ENCODE measurements around the gene SLC17A7.
"Not testable (repeated sequence)": the region's sequence is repeated elsewhere in the genome, so short reads cannot be mapped to it uniquely, and the experiment has no call there.

Gene SLC17A7

DNA sequence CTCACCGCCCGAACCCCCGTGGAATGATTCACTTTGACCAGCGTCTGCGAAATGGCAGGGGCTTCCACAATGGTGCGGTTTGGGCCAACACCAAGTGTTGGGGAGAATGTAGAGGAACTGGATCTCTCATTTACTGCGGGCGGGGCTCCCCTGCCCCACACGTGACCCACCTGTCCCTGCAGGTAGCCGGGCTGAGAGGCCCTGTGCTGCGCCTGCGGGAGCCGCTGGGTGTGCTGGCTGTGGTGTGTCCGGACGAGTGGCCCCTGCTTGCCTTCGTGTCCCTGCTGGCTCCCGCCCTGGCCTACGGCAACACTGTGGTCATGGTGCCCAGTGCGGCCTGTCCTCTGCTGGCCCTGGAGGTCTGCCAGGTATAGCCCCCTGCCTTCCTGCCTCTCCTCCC is 26.9 kb upstream of the SLC17A7 start:
- Histone ChIP-seq H3K27me3 (ENCODE audit: low read depth, low read length) (no peaks in the 10 kb centered on the region), H3K27ac (ENCODE audit: low read length) (no peak overlapping the region), H3K36me3 (ENCODE audit: control insufficient read depth in 1 of 2, insufficient read depth in 2 of 2, low read length in 2 of 2) (peaks cover 0 to 32% of the 10 kb centered on the region in 2 donors), H3K9me3 (ENCODE audit: control insufficient read depth in 1 of 2, low read length in 2 of 2) (no peaks in the 10 kb centered on the region), H3K4me3 (ENCODE audit: low read depth in 1 of 2, low read length in 2 of 2) (no peak overlapping the region), H3K4me1 (ENCODE audit: control insufficient read depth in 1 of 2, insufficient read depth in 2 of 2, low read length in 2 of 2) (peaks cover 0 to 3% of the 10 kb centered on the region in 2 donors)

DNA sequence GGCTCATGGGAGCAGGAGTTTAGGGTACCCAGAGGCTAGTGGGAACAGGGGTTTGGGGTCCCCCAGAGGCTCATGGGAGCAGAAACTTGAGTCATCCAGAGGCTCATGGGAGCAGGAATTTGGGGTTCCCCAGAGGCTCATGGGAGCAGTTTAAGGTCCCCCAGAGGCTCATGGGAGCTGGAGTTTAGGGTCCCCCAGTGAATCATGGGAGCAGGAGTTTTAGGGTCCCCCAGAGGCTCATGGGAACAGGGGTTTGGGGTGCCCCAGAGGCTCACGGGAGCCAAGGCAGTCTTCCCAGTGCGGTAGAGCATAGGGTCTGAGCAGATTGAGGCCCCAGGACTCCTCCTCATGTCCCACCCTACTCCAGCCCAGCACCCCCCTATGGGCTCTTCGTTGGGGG is 24.0 kb upstream of the SLC17A7 start:
- no peaks in the 10 kb centered on the region for H3K27me3 ChIP-seq (ENCODE audit: low read depth, low read length)
- peaks cover 0 to 3% of the 10 kb centered on the region in 2 donors for H3K4me1 ChIP-seq (ENCODE audit: control insufficient read depth in 1 of 2, insufficient read depth in 2 of 2, low read length in 2 of 2)
- H3K27ac ChIP-seq (ENCODE audit: low read length), result no peak overlapping the region
- H3K36me3 ChIP-seq (ENCODE audit: control insufficient read depth in 1 of 2, insufficient read depth in 2 of 2, low read length in 2 of 2), result peaks cover 0 to 38% of the 10 kb centered on the region in 2 donors
- no peaks in the 10 kb centered on the region for H3K9me3 ChIP-seq (ENCODE audit: control insufficient read depth in 1 of 2, low read length in 2 of 2)
- no peak overlapping the region for H3K4me3 ChIP-seq (ENCODE audit: low read depth in 1 of 2, low read length in 2 of 2)

DNA sequence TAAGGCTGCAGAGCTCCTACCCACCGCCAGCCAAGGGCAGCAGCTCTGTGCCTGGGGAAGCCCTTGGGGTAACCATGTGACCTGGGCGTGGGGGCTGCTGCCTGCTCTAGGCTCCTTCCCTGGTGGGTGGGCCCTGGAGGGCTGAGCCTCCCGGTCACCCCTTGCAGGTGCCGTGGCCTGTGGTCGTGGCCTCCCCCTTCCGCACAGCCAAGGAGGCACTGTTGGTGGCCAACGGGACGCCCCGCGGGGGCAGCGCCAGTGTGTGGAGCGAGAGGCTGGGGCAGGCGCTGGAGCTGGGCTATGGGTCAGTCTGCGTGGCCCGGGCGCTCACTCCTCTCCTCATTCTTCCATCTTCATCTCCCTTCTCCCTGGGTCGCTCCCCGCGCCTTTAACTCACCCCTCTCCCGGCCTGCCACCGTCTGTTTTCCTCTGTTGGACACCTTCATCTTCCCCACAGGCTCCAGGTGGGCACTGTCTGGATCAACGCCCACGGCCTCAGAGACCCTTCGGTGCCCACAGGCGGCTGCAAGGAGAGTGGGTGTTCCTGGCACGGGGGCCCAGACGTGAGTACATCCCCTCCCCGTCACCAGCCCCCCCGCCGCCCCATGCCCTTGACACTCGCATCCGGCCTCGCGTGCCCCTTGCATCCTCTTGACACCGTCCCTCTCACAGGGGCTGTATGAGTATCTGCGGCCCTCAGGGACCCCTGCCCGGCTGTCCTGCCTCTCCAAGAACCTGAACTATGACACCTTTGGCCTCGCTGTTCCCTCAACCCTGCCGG is 22.8 kb upstream of the SLC17A7 start:
- Histone ChIP-seq H3K36me3 (ENCODE audit: control insufficient read depth in 1 of 2, insufficient read depth in 2 of 2, low read length in 2 of 2) (peaks cover 0 to 47% of the 10 kb centered on the region in 2 donors), H3K4me3 (ENCODE audit: low read depth in 1 of 2, low read length in 2 of 2) (no peak overlapping the region), H3K27ac (ENCODE audit: low read length) (no peak overlapping the region), H3K9me3 (ENCODE audit: control insufficient read depth in 1 of 2, low read length in 2 of 2) (no peaks in the 10 kb centered on the region), H3K27me3 (ENCODE audit: low read depth, low read length) (no peaks in the 10 kb centered on the region), H3K4me1 (ENCODE audit: control insufficient read depth in 1 of 2, insufficient read depth in 2 of 2, low read length in 2 of 2) (peaks cover 0 to 3% of the 10 kb centered on the region in 2 donors)

DNA sequence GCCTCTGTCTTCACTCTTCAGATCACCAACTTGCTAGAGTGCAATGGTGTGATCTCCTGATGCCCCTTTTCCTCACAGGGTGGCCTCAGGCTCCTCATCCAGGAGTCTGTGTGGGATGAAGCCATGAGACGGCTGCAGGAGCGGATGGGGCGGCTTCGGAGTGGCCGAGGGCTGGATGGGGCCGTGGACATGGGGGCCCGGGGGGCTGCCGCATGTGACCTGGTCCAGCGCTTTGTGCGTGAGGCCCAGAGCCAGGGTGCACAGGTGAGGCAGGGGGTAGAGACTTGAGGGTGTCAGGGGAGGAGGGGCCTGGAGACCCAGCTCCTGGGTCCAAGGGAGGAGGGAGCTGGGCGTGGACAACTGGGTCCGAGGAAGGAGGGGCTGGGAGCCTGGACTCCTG is 21.2 kb upstream of the SLC17A7 start:
- Histone ChIP-seq H3K9me3 (ENCODE audit: control insufficient read depth in 1 of 2, low read length in 2 of 2) (no peaks in the 10 kb centered on the region), H3K4me3 (ENCODE audit: low read depth in 1 of 2, low read length in 2 of 2) (no peak overlapping the region), H3K36me3 (ENCODE audit: control insufficient read depth in 1 of 2, insufficient read depth in 2 of 2, low read length in 2 of 2) (peaks cover 0 to 47% of the 10 kb centered on the region in 2 donors), H3K27me3 (ENCODE audit: low read depth, low read length) (no peaks in the 10 kb centered on the region), H3K27ac (ENCODE audit: low read length) (no peak overlapping the region), H3K4me1 (ENCODE audit: control insufficient read depth in 1 of 2, insufficient read depth in 2 of 2, low read length in 2 of 2) (no peaks in the 10 kb centered on the region)

DNA sequence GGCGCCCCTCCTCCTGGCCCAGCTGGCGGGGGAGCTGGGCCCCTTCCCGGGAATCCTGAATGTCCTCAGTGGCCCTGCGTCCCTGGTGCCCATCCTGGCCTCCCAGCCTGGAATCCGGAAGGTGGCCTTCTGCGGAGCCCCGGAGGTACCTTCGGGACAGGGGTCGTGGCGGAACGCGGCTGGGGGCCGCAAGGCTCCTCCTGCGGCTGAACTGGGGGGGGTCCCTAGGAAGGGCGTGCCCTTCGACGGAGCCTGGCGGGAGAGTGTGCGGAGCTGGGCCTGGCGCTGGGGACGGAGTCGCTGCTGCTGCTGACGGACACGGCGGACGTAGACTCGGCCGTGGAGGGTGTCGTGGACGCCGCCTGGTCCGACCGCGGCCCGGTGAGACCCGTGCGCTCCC is 20.3 kb upstream of the SLC17A7 start:
- no peaks in the 10 kb centered on the region for H3K27me3 ChIP-seq (ENCODE audit: low read depth, low read length)
- no peaks in the 10 kb centered on the region for H3K9me3 ChIP-seq (ENCODE audit: control insufficient read depth in 1 of 2, low read length in 2 of 2)
- H3K36me3 ChIP-seq (ENCODE audit: control insufficient read depth in 1 of 2, insufficient read depth in 2 of 2, low read length in 2 of 2), result peaks cover 0 to 44% of the 10 kb centered on the region in 2 donors
- H3K4me1 ChIP-seq (ENCODE audit: control insufficient read depth in 1 of 2, insufficient read depth in 2 of 2, low read length in 2 of 2), result no peaks in the 10 kb centered on the region
- no peak overlapping the region for H3K27ac ChIP-seq (ENCODE audit: low read length)
- H3K4me3 ChIP-seq (ENCODE audit: low read depth in 1 of 2, low read length in 2 of 2), result no peak overlapping the region

DNA sequence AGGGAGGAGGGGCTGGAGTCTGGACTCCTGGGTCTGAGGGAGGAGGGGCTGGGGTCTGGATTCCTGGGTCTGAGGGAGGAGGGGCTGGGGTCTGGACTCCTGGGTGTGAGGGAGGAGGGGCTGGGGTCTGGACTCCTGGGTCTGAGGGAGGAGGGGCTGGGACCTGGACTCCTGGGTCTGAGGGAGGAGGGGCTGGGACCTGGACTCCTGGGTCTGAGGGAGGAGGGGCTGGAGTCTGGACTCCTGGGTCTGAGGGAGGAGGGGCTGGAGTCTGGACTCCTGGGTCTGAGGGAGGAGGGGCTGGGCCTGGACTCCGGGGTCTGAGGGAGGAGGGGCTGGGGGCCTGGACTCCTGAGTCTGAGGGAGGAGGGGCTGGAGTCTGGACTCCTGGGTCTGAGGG is 19.8 kb upstream of the SLC17A7 start:
- not testable (repeated sequence) for H3K9me3 ChIP-seq (ENCODE audit: control insufficient read depth in 1 of 2, low read length in 2 of 2); H3K4me3 ChIP-seq (ENCODE audit: low read depth in 1 of 2, low read length in 2 of 2); H3K27me3 ChIP-seq (ENCODE audit: low read depth, low read length); H3K27ac ChIP-seq (ENCODE audit: low read length); H3K4me1 ChIP-seq (ENCODE audit: control insufficient read depth in 1 of 2, insufficient read depth in 2 of 2, low read length in 2 of 2)
- peaks cover 0 to 39% of the 10 kb centered on the region in 2 donors for H3K36me3 ChIP-seq (ENCODE audit: control insufficient read depth in 1 of 2, insufficient read depth in 2 of 2, low read length in 2 of 2)

DNA sequence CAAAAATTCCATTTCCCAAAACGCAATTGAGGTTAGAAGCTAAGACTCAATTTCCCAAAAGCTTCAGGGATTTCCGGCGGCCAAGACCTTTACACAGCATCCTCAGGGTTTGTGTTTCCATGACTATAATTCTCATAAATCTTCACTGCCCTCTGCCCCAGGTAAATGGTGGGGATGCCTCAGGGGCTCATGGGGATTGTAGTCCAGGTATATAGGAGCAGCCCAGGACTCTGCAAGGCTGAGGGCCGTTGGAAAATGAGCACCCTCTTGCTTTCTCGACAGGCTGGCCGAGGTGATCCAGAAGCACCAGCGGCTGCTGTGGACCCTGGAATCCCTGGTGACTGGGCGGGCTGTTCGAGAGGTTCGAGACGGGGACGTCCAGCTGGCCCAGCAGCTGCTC is 18.1 kb upstream of the SLC17A7 start:
- H3K27me3 ChIP-seq (ENCODE audit: low read depth, low read length), result no peaks in the 10 kb centered on the region
- no peaks in the 10 kb centered on the region for H3K9me3 ChIP-seq (ENCODE audit: control insufficient read depth in 1 of 2, low read length in 2 of 2)
- no peak overlapping the region for H3K27ac ChIP-seq (ENCODE audit: low read length)
- peaks cover 0 to 28% of the 10 kb centered on the region in 2 donors for H3K36me3 ChIP-seq (ENCODE audit: control insufficient read depth in 1 of 2, insufficient read depth in 2 of 2, low read length in 2 of 2)
- H3K4me1 ChIP-seq (ENCODE audit: control insufficient read depth in 1 of 2, insufficient read depth in 2 of 2, low read length in 2 of 2), result peaks cover 0 to 2% of the 10 kb centered on the region in 2 donors
- H3K4me3 ChIP-seq (ENCODE audit: low read depth in 1 of 2, low read length in 2 of 2), result no peak overlapping the region

DNA sequence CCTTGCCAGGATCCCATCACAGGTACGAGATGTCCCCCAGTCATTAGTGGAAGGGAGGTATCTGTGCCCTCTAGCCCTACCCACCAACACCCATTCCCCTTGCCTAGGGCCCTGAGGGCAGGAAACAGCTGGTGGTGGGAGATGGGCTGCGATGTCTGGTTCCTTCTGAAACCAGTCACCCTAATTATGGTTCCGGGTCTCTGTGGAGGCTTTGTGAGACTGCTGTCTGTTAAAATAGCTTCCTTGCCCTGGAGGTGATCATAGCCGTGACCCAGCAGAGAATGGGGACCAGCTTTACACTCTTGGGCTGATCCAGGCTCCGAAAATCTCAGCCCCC is 17.2 kb upstream of the SLC17A7 start:
- no peaks in the 10 kb centered on the region for H3K9me3 ChIP-seq (ENCODE audit: control insufficient read depth in 1 of 2, low read length in 2 of 2)
- H3K27me3 ChIP-seq (ENCODE audit: low read depth, low read length), result no peaks in the 10 kb centered on the region
- peaks cover 0 to 23% of the 10 kb centered on the region in 2 donors for H3K36me3 ChIP-seq (ENCODE audit: control insufficient read depth in 1 of 2, insufficient read depth in 2 of 2, low read length in 2 of 2)
- peaks cover 0 to 10% of the 10 kb centered on the region in 2 donors for H3K4me1 ChIP-seq (ENCODE audit: control insufficient read depth in 1 of 2, insufficient read depth in 2 of 2, low read length in 2 of 2)
- no peak overlapping the region for H3K4me3 ChIP-seq (ENCODE audit: low read depth in 1 of 2, low read length in 2 of 2)
- H3K27ac ChIP-seq (ENCODE audit: low read length), result peak overlapping the region; percentile 49

DNA sequence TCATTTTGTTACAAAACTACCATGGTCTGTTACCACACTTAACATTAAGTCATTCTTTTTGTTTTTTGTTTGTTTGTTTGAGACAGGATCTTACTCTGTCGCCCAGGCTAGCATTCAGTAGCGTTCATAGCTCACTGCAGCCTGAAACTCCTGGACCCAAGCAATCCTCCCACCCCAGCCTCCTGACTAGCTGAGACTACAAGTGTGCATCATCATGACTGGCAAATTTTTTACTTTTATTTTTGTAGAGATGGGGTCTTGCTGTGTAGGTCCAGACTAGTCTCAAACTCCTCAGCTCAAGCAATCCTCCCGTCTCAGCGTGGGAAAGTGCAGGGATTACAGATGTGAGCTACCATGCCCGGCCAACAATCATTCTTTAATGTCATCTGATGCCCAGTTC is 15.0 kb upstream of the SLC17A7 start:
- H3K4me3 ChIP-seq (ENCODE audit: low read depth in 1 of 2, low read length in 2 of 2), result no peak overlapping the region
- no peak overlapping the region for H3K27ac ChIP-seq (ENCODE audit: low read length)
- H3K36me3 ChIP-seq (ENCODE audit: control insufficient read depth in 1 of 2, insufficient read depth in 2 of 2, low read length in 2 of 2), result peaks cover 0 to 19% of the 10 kb centered on the region in 2 donors
- H3K4me1 ChIP-seq (ENCODE audit: control insufficient read depth in 1 of 2, insufficient read depth in 2 of 2, low read length in 2 of 2), result peaks cover 0 to 18% of the 10 kb centered on the region in 2 donors
- H3K27me3 ChIP-seq (ENCODE audit: low read depth, low read length), result no peaks in the 10 kb centered on the region
- no peaks in the 10 kb centered on the region for H3K9me3 ChIP-seq (ENCODE audit: control insufficient read depth in 1 of 2, low read length in 2 of 2)

DNA sequence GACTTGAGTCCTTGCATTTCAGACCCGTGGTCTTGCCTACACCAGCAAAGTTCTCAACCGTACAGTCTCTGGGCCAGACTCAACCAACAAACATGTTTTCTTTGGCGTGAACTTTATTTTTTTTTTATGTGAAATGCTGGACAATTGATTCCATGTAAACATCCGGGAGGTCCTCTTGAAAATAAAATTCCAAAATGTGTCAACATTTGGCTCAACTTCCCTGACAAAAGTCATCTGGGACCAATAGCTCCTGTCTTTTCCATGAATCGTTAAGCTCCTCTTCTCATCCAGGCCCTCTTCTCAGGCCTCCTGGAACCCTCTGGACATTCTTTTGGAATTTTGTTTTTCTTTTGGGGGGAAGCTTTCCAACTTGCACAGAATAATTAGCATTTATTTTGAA is 14.4 kb upstream of the SLC17A7 start:
- no peak overlapping the region for H3K4me3 ChIP-seq (ENCODE audit: low read depth in 1 of 2, low read length in 2 of 2)
- H3K9me3 ChIP-seq (ENCODE audit: control insufficient read depth in 1 of 2, low read length in 2 of 2), result no peaks in the 10 kb centered on the region
- H3K27me3 ChIP-seq (ENCODE audit: low read depth, low read length), result no peaks in the 10 kb centered on the region
- H3K4me1 ChIP-seq (ENCODE audit: control insufficient read depth in 1 of 2, insufficient read depth in 2 of 2, low read length in 2 of 2), result peaks cover 0 to 20% of the 10 kb centered on the region in 2 donors
- H3K27ac ChIP-seq (ENCODE audit: low read length), result no peak overlapping the region
- peaks cover 0 to 19% of the 10 kb centered on the region in 2 donors for H3K36me3 ChIP-seq (ENCODE audit: control insufficient read depth in 1 of 2, insufficient read depth in 2 of 2, low read length in 2 of 2)

DNA sequence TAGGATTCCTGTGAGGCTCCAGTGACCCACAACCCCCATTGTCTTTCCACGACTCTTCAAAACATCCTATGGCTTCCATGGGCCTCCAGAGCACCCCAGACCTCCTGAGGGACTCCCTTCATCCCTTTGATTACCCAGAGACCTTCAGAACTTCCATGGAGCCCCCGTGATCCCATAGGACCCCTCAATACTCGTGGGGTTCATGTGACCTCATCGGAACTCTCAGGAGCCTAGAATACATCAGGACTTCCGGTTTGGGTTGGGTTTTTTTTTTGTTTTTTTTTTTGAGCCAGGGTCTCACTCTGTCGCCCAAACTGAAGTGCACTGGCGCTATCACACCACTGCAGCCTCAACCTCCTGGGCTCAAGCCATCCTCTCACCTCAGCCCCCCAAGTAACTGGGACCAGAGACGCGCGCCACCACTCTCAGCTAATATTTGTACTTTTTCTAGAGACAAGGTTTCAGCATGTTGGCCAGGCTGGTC is 12.5 kb upstream of the SLC17A7 start:
- Histone ChIP-seq H3K36me3 (ENCODE audit: control insufficient read depth in 1 of 2, insufficient read depth in 2 of 2, low read length in 2 of 2) (peaks cover 0 to 13% of the 10 kb centered on the region in 2 donors), H3K4me3 (ENCODE audit: low read depth in 1 of 2, low read length in 2 of 2) (peak overlapping the region; percentile 65 to 90), H3K27me3 (ENCODE audit: low read depth, low read length) (no peaks in the 10 kb centered on the region), H3K9me3 (ENCODE audit: control insufficient read depth in 1 of 2, low read length in 2 of 2) (no peaks in the 10 kb centered on the region), H3K27ac (ENCODE audit: low read length) (peak overlapping the region; percentile 88), H3K4me1 (ENCODE audit: control insufficient read depth in 1 of 2, insufficient read depth in 2 of 2, low read length in 2 of 2) (peaks cover 0 to 25% of the 10 kb centered on the region in 2 donors)

All from muscle layer of duodenum (tissue), 2 donors.